ENCODE results near the gene SH2D2A. TPM values are rescaled to one million over a fixed set of nuclear protein-coding genes. Genes with fewer than 3 reads are reported as not detected.

SH2D2A gene
- total and polyA plus RNA-seq, 4 donors: 0.38 to 2.9 (median 2.7) TPM; not detected in 1

GRCh38 chr1:156844102-156844501 is 27.5 kb upstream of the SH2D2A start:
- ATAC-seq (ENCODE audit: low FRiP score): no peak
- Histone ChIP-seq H3K4me3 (ENCODE audit: low read length in 2 of 2) (no peak overlapping the region), H3K27me3 (ENCODE audit: control insufficient read depth in 1 of 2, insufficient read depth in 2 of 2, low read length in 1 of 2) (no peaks in the 10 kb centered on the region), H3K27ac (ENCODE audit: low read depth in 1 of 2, low read length in 2 of 2) (no peak overlapping the region), H3K36me3 (ENCODE audit: control insufficient read depth in 1 of 2, insufficient read depth in 2 of 2, low read length in 1 of 2) (no peaks in the 10 kb centered on the region), H3K9me3 (ENCODE audit: control insufficient read depth, low read length) (no peaks in the 10 kb centered on the region), H3K4me1 (ENCODE audit: control insufficient read depth in 1 of 2, insufficient read depth in 2 of 2, low read length in 2 of 2) (no peaks in the 10 kb centered on the region)
- DNase-seq: no peak
- WGBS, 2 donors: 33 to 37% methylated on average over 6 of the region's 6 CpGs
- intact Hi-C loops (cut with DNase I): loop anchor here in 1 of 2 donors (5.0 kb wide), 1 partner anchor 43 kb away; no protein-coding TSS in a partner anchor

DNA sequence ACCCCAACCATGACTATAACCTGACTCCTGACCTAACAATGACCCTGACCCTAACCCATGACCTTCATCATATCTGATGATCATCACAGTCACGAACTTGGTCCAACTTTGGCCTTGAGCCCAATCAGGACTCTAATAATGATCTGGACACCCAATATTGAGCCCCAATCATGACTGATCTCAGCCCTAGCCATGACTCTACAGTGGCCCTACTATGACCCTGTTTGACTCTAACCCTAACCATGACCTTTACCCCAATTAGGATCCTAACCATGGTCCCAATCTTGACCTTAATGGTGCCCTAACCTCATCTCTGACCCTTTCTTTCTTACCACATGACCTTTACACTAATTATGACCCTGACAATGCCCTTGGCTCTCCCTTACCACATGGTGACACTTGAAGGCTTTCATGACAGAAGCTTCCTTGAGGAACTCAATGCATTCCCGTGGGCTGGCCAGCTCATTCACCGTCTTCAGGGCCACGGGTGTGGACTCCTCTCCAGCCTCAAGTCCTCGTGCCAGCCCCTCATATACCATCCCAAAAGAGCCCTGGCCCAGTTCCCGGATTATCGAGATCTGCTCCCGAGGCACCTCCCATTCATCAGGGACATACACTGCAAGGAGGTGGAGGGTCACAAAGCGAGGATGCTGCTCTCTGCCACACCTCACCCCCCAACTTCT is 26.1 kb upstream of the SH2D2A start:
- Histone ChIP-seq H3K4me1 (ENCODE audit: control insufficient read depth in 1 of 2, insufficient read depth in 2 of 2, low read length in 2 of 2) (no peaks in the 10 kb centered on the region), H3K9me3 (ENCODE audit: control insufficient read depth, low read length) (no peaks in the 10 kb centered on the region), H3K27me3 (ENCODE audit: control insufficient read depth in 1 of 2, insufficient read depth in 2 of 2, low read length in 1 of 2) (no peaks in the 10 kb centered on the region), H3K4me3 (ENCODE audit: low read length in 2 of 2) (no peak overlapping the region), H3K36me3 (ENCODE audit: control insufficient read depth in 1 of 2, insufficient read depth in 2 of 2, low read length in 1 of 2) (no peaks in the 10 kb centered on the region), H3K27ac (ENCODE audit: low read depth in 1 of 2, low read length in 2 of 2) (no peak overlapping the region)
- peak in 1 of 2 donors; percentile 18 for DNase-seq
- whole genome bisulfite sequencing, 2 donors: 75% methylated on average over 9 of the region's 9 CpGs
- intact Hi-C loops (cut with DNase I): loop anchor here in 1 of 2 donors (5.0 kb wide), 1 partner anchor 45 kb away; no protein-coding TSS in a partner anchor
- ATAC-seq (ENCODE audit: low FRiP score): no peak

GRCh38 chr1:156841295-156841855 is 24.7 kb upstream of the SH2D2A start:
- Histone ChIP-seq H3K4me3 (ENCODE audit: low read length in 2 of 2) (no peak overlapping the region), H3K4me1 (ENCODE audit: control insufficient read depth in 1 of 2, insufficient read depth in 2 of 2, low read length in 2 of 2) (no peaks in the 10 kb centered on the region), H3K9me3 (ENCODE audit: control insufficient read depth, low read length) (no peaks in the 10 kb centered on the region), H3K27ac (ENCODE audit: low read depth in 1 of 2, low read length in 2 of 2) (no peak overlapping the region), H3K27me3 (ENCODE audit: control insufficient read depth in 1 of 2, insufficient read depth in 2 of 2, low read length in 1 of 2) (no peaks in the 10 kb centered on the region), H3K36me3 (ENCODE audit: control insufficient read depth in 1 of 2, insufficient read depth in 2 of 2, low read length in 1 of 2) (no peaks in the 10 kb centered on the region)
- 71 to 77% methylated on average over 16 of the region's 16 CpGs for WGBS, 2 donors
- intact Hi-C loops (cut with DNase I): loop anchor here in 1 of 2 donors (5.0 kb wide), 1 partner anchor 46 kb away; no protein-coding TSS in a partner anchor
- DNase-seq (peak in 1 of 2 donors; percentile 34), ATAC-seq (ENCODE audit: low FRiP score) (no peak)

GRCh38 chr1:156840898-156841279 is 24.2 kb upstream of the SH2D2A start:
- Histone ChIP-seq H3K4me1 (ENCODE audit: control insufficient read depth in 1 of 2, insufficient read depth in 2 of 2, low read length in 2 of 2) (no peaks in the 10 kb centered on the region), H3K9me3 (ENCODE audit: control insufficient read depth, low read length) (no peaks in the 10 kb centered on the region), H3K27me3 (ENCODE audit: control insufficient read depth in 1 of 2, insufficient read depth in 2 of 2, low read length in 1 of 2) (no peaks in the 10 kb centered on the region), H3K27ac (ENCODE audit: low read depth in 1 of 2, low read length in 2 of 2) (no peak overlapping the region), H3K36me3 (ENCODE audit: control insufficient read depth in 1 of 2, insufficient read depth in 2 of 2, low read length in 1 of 2) (no peaks in the 10 kb centered on the region), H3K4me3 (ENCODE audit: low read length in 2 of 2) (no peak overlapping the region)
- intact Hi-C loops (cut with DNase I): loop anchor here in 1 of 2 donors (5.0 kb wide), 1 partner anchor 46 kb away; no protein-coding TSS in a partner anchor
- ATAC-seq (ENCODE audit: low FRiP score): no peak
- 56 to 62% methylated on average over 14 of the region's 14 CpGs for WGBS, 2 donors
- peak in 1 of 2 donors; percentile 26 for DNase-seq

DNA sequence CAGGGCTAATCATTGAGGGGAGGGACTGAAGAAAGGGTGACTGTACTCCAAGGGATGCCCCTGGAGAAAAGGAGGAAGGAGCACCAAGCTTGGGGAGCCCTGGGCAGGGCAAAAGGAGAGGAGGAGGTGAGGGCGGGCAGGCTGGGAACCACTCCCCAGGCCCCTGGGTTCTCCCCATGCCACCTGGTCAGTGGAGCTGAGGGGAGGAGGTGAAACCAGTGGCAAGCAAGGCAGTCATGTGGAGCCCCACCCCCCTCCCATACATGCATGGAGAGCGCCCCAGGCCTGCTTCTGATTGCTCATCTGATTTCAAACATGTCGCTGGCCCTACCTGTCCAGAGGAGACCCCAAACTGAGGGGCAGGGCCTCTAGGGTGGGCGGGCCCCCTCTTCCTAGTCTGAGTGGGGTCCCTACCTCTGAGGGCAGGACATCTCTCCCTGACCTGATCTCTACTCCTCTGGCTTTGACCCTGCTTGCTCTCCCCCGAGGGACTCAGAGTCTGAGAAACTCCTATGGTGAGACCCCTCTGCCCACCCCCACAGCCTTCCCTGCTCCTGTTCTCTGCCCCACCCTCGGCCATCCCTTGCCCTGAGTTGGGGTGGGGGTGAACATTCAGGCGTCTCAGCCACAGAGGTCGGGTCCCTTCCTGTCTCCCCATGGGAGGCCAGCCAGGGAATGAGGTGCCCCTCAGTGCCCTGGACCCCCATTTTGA is 23.7 kb upstream of the SH2D2A start:
- no peaks in the 10 kb centered on the region for H3K4me1 ChIP-seq (ENCODE audit: control insufficient read depth in 1 of 2, insufficient read depth in 2 of 2, low read length in 2 of 2)
- no peak overlapping the region for H3K27ac ChIP-seq (ENCODE audit: low read depth in 1 of 2, low read length in 2 of 2)
- peak in 1 of 2 donors; percentile 26 for DNase-seq
- intact Hi-C loops (cut with DNase I): loop anchor here in 1 of 2 donors (5.0 kb wide), 1 partner anchor 47 kb away; no protein-coding TSS in a partner anchor
- no peak for ATAC-seq (ENCODE audit: low FRiP score)
- no peaks in the 10 kb centered on the region for H3K27me3 ChIP-seq (ENCODE audit: control insufficient read depth in 1 of 2, insufficient read depth in 2 of 2, low read length in 1 of 2)
- H3K9me3 ChIP-seq (ENCODE audit: control insufficient read depth, low read length): no peaks in the 10 kb centered on the region
- no peaks in the 10 kb centered on the region for H3K36me3 ChIP-seq (ENCODE audit: control insufficient read depth in 1 of 2, insufficient read depth in 2 of 2, low read length in 1 of 2)
- H3K4me3 ChIP-seq (ENCODE audit: low read length in 2 of 2): no peak overlapping the region
- 56 to 59% methylated on average over 8 of the region's 8 CpGs for WGBS, 2 donors

DNA sequence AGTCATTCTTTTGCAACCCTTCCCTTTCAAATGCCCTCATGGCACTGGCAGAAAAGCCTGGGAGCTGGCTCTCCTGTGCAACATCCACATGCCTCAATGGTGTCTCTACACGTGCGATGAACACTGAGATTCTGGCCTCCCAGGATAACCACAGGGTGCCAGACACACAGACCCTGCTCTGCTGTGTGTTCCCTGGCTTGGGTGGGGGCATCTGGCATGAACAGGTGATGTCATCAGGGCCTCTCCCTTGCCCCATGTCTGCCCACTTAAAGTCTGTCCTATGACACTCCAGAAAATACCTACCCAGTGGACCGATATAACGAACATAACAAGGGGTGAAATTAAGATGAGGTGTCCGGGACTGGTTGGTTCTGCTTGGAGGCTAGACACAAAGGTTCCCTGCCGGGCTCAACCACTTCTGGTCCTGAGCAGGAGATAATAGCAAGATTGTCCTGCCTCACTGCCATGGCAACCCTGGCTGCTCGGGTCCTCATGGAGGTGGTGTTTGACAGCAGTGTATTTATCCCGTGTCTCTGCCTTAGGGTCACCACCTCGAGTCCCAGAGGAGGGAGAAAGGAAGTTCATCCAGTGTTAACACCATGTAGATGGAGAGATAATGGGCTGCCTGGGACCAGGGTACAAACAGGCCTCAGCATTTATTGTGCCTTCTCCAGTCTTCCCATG is 22.9 kb upstream of the SH2D2A start:
- no peak for ATAC-seq (ENCODE audit: low FRiP score)
- H3K27ac ChIP-seq (ENCODE audit: low read depth in 1 of 2, low read length in 2 of 2): no peak overlapping the region
- H3K36me3 ChIP-seq (ENCODE audit: control insufficient read depth in 1 of 2, insufficient read depth in 2 of 2, low read length in 1 of 2): no peaks in the 10 kb centered on the region
- no peaks in the 10 kb centered on the region for H3K27me3 ChIP-seq (ENCODE audit: control insufficient read depth in 1 of 2, insufficient read depth in 2 of 2, low read length in 1 of 2)
- H3K4me3 ChIP-seq (ENCODE audit: low read length in 2 of 2): no peak overlapping the region
- intact Hi-C loops (cut with DNase I): loop anchor here (1.0 to 5.0 kb wide), 3 partner anchors 48 to 88 kb away; no protein-coding TSS in a partner anchor
- whole genome bisulfite sequencing, 2 donors: 36 to 45% methylated on average over 9 of the region's 9 CpGs
- DNase-seq: peak in 1 of 2 donors; percentile 22
- H3K9me3 ChIP-seq (ENCODE audit: control insufficient read depth, low read length): no peaks in the 10 kb centered on the region
- no peaks in the 10 kb centered on the region for H3K4me1 ChIP-seq (ENCODE audit: control insufficient read depth in 1 of 2, insufficient read depth in 2 of 2, low read length in 2 of 2)

GRCh38 chr1:156838972-156839371 is 22.3 kb upstream of the SH2D2A start:
- intact Hi-C loops (cut with DNase I): loop anchor here (1.0 to 5.0 kb wide), 2 partner anchors 51 to 88 kb away; no protein-coding TSS in a partner anchor
- WGBS, 2 donors: 29 to 30% methylated on average over 7 of the region's 7 CpGs
- H3K36me3 ChIP-seq (ENCODE audit: control insufficient read depth in 1 of 2, insufficient read depth in 2 of 2, low read length in 1 of 2): no peaks in the 10 kb centered on the region
- no peak overlapping the region for H3K27ac ChIP-seq (ENCODE audit: low read depth in 1 of 2, low read length in 2 of 2)
- H3K4me1 ChIP-seq (ENCODE audit: control insufficient read depth in 1 of 2, insufficient read depth in 2 of 2, low read length in 2 of 2): no peaks in the 10 kb centered on the region
- no peaks in the 10 kb centered on the region for H3K27me3 ChIP-seq (ENCODE audit: control insufficient read depth in 1 of 2, insufficient read depth in 2 of 2, low read length in 1 of 2)
- no peaks in the 10 kb centered on the region for H3K9me3 ChIP-seq (ENCODE audit: control insufficient read depth, low read length)
- ATAC-seq (ENCODE audit: low FRiP score) (no peak), DNase-seq (no peak)
- no peak overlapping the region for H3K4me3 ChIP-seq (ENCODE audit: low read length in 2 of 2)

DNA sequence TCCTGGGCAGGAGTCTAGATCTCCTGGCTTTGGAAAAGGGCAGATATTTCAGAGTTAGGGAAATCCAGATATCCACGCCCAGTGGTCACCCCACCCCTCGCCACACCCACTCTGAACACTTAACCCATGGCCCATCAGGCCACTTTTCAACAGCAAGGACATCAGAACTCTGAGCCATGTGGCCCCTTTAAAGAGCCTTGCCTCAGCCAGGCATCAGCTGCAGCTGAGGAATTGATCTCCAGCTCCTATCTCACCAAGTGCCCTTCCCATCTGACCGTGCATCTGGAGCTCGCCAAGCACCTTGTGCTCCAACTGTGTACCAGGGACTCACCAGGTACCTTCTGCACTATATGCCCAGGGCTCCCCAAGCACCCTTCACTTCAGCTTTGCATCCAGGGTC is 20.2 kb upstream of the SH2D2A start:
- no peak overlapping the region for H3K27ac ChIP-seq (ENCODE audit: low read depth in 1 of 2, low read length in 2 of 2)
- intact Hi-C loops (cut with DNase I): loop anchor here in 1 of 2 donors (5.0 kb wide), 1 partner anchor 90 kb away; no protein-coding TSS in a partner anchor
- H3K27me3 ChIP-seq (ENCODE audit: control insufficient read depth in 1 of 2, insufficient read depth in 2 of 2, low read length in 1 of 2): peaks cover 0 to 3% of the 10 kb centered on the region in 2 donors
- H3K9me3 ChIP-seq (ENCODE audit: control insufficient read depth, low read length): no peaks in the 10 kb centered on the region
- H3K4me3 ChIP-seq (ENCODE audit: low read length in 2 of 2): no peak overlapping the region
- no peaks in the 10 kb centered on the region for H3K36me3 ChIP-seq (ENCODE audit: control insufficient read depth in 1 of 2, insufficient read depth in 2 of 2, low read length in 1 of 2)
- WGBS, 2 donors: 80 to 84% methylated on average over 4 of the region's 4 CpGs
- DNase-seq (peak in 1 of 2 donors; percentile 4), ATAC-seq (ENCODE audit: low FRiP score) (no peak)
- no peaks in the 10 kb centered on the region for H3K4me1 ChIP-seq (ENCODE audit: control insufficient read depth in 1 of 2, insufficient read depth in 2 of 2, low read length in 2 of 2)

All from aorta (tissue), 5 donors.